ENCODE data around the gene USP47.

GRCh38 chr11:11971906-11972547 lies 130.3 kb downstream of the USP47 start:
- TF ChIP-seq, protein P1, sequence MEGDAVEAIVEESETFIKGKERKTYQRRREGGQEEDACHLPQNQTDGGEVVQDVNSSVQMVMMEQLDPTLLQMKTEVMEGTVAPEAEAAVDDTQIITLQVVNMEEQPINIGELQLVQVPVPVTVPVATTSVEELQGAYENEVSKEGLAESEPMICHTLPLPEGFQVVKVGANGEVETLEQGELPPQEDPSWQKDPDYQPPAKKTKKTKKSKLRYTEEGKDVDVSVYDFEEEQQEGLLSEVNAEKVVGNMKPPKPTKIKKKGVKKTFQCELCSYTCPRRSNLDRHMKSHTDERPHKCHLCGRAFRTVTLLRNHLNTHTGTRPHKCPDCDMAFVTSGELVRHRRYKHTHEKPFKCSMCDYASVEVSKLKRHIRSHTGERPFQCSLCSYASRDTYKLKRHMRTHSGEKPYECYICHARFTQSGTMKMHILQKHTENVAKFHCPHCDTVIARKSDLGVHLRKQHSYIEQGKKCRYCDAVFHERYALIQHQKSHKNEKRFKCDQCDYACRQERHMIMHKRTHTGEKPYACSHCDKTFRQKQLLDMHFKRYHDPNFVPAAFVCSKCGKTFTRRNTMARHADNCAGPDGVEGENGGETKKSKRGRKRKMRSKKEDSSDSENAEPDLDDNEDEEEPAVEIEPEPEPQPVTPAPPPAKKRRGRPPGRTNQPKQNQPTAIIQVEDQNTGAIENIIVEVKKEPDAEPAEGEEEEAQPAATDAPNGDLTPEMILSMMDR (IDR thresholded peaks at IDR 0.05) = no peak
- TF ChIP-seq, protein P2, sequence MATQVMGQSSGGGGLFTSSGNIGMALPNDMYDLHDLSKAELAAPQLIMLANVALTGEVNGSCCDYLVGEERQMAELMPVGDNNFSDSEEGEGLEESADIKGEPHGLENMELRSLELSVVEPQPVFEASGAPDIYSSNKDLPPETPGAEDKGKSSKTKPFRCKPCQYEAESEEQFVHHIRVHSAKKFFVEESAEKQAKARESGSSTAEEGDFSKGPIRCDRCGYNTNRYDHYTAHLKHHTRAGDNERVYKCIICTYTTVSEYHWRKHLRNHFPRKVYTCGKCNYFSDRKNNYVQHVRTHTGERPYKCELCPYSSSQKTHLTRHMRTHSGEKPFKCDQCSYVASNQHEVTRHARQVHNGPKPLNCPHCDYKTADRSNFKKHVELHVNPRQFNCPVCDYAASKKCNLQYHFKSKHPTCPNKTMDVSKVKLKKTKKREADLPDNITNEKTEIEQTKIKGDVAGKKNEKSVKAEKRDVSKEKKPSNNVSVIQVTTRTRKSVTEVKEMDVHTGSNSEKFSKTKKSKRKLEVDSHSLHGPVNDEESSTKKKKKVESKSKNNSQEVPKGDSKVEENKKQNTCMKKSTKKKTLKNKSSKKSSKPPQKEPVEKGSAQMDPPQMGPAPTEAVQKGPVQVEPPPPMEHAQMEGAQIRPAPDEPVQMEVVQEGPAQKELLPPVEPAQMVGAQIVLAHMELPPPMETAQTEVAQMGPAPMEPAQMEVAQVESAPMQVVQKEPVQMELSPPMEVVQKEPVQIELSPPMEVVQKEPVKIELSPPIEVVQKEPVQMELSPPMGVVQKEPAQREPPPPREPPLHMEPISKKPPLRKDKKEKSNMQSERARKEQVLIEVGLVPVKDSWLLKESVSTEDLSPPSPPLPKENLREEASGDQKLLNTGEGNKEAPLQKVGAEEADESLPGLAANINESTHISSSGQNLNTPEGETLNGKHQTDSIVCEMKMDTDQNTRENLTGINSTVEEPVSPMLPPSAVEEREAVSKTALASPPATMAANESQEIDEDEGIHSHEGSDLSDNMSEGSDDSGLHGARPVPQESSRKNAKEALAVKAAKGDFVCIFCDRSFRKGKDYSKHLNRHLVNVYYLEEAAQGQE (IDR thresholded peaks at IDR 0.05; ENCODE audit: insufficient read depth in 1 of 2, low read depth in 2 of 2, low read length in 1 of 2) = no peak
- TF ChIP-seq SIN3A (IDR thresholded peaks at IDR 0.05; ENCODE audit: borderline replicate concordance, insufficient read depth, low read depth, low read length) (no peak), POLR2AphosphoS5 (IDR thresholded peaks at IDR 0.05; ENCODE audit: low read depth, low read length) (no peak)

Data from Panc1 (cell line).